HepG2 (cell line): ENCODE data around the gene ELF1. TPM values are rescaled to one million over a fixed set of nuclear protein-coding genes. Genes with fewer than 3 reads are reported as not detected.

ENCODE experiments used
- DMAP1 ChIP-seq: IDR thresholded peaks from 2 replicates; pipeline ENCODE4 v1.6.1; 2016
- DRAP1 ChIP-seq: IDR thresholded peaks from 2 replicates; pipeline ENCODE4 v1.6.1; 2016; ENCODE audit warnings: missing genetic modification reagents, missing compliant biosample characterization
- KDM4B ChIP-seq: sonication (generic); formaldehyde crosslinking; IDR thresholded peaks from 2 replicates; pipeline ENCODE4 v1.4.0; 2020; ENCODE audit warnings: missing genetic modification reagents
- KMT2A ChIP-seq: sonication (generic); formaldehyde crosslinking; IDR thresholded peaks from 2 replicates; pipeline ENCODE4 v1.4.0; 2020; ENCODE audit warnings: missing genetic modification reagents
- MAF1 ChIP-seq: sonication (generic); formaldehyde crosslinking; IDR thresholded peaks from 2 replicates; pipeline ENCODE4 v1.5.0; 2020; ENCODE audit warnings: missing genetic modification reagents, borderline replicate concordance
- MTF2 ChIP-seq: sonication (generic); formaldehyde crosslinking; IDR thresholded peaks from 2 replicates; pipeline ENCODE4 v1.5.0; 2020; ENCODE audit warnings: missing genetic modification reagents, borderline replicate concordance
- NFYC ChIP-seq: IDR thresholded peaks from 2 replicates; pipeline ENCODE4 v1.6.1; 2016; ENCODE audit warnings: missing genetic modification reagents, missing compliant biosample characterization
- RARA ChIP-seq: IDR thresholded peaks from 2 replicates; pipeline ENCODE4 v1.6.1; 2016; ENCODE audit warnings: missing genetic modification reagents, missing compliant biosample characterization
- TCF7L2 ChIP-seq: IDR thresholded peaks from 2 replicates; pipeline ENCODE4 v1.6.1; 2011; ENCODE audit warnings: mild to moderate bottlenecking, low read depth, low read length, moderate library complexity
- THAP8 ChIP-seq: sonication (generic); formaldehyde crosslinking; IDR thresholded peaks from 2 replicates; pipeline ENCODE4 v1.5.1; 2020; ENCODE audit warnings: missing genetic modification reagents, mild to moderate bottlenecking, borderline replicate concordance
- ZNF180 ChIP-seq: sonication (generic); formaldehyde crosslinking; IDR thresholded peaks from 2 replicates; pipeline ENCODE4 v1.4.0; 2020; ENCODE audit warnings: low read depth, missing genetic modification reagents, borderline replicate concordance
- ZNF205 ChIP-seq: IDR thresholded peaks from 2 replicates; pipeline ENCODE4 v1.6.1; 2018; ENCODE audit warnings: missing biosample characterization, missing genetic modification reagents
- ZNF256 ChIP-seq: sonication (generic); formaldehyde crosslinking; conservative IDR thresholded peaks from 2 replicates; pipeline ENCODE4 v1.4.0; 2020; ENCODE audit warnings: missing genetic modification reagents
- ZNF296 ChIP-seq: sonication (generic); formaldehyde crosslinking; conservative IDR thresholded peaks from 2 replicates; pipeline ENCODE4 v1.5.0; 2020; ENCODE audit warnings: mild to moderate bottlenecking, missing genetic modification reagents
- ZNF512B ChIP-seq: sonication (generic); formaldehyde crosslinking; IDR thresholded peaks from 2 replicates; pipeline ENCODE4 v1.5.1; 2020; ENCODE audit warnings: missing genetic modification reagents, mild to moderate bottlenecking, borderline replicate concordance
- ZNF530 ChIP-seq: sonication (generic); formaldehyde crosslinking; IDR thresholded peaks from 2 replicates; pipeline ENCODE4 v1.5.0; 2020; ENCODE audit warnings: low read depth, mild to moderate bottlenecking, missing genetic modification reagents
- ZNF609 ChIP-seq: sonication (generic); formaldehyde crosslinking; IDR thresholded peaks from 2 replicates; pipeline ENCODE4 v1.4.0; 2020; ENCODE audit warnings: mild to moderate bottlenecking, missing genetic modification reagents, borderline replicate concordance
- ZNF639 ChIP-seq: conservative IDR thresholded peaks from 2 replicates; pipeline ENCODE4 v1.6.1; 2018; ENCODE audit warnings: missing genetic modification reagents
- ZNF746 ChIP-seq: sonication (generic); formaldehyde crosslinking; IDR thresholded peaks from 2 replicates; pipeline ENCODE4 v1.8.0; 2022; ENCODE audit warnings: mild to moderate bottlenecking, missing genetic modification reagents
- ZNF883 ChIP-seq: sonication (generic); formaldehyde crosslinking; IDR thresholded peaks from 2 replicates; pipeline ENCODE4 v1.5.1; 2020; ENCODE audit warnings: mild to moderate bottlenecking, missing genetic modification reagents; ENCODE audit errors: not compliant biosample characterization
- ZSCAN22 ChIP-seq: sonication (generic); formaldehyde crosslinking; IDR thresholded peaks from 2 replicates; pipeline ENCODE4 v1.4.0; 2020; ENCODE audit warnings: mild to moderate bottlenecking, missing genetic modification reagents
- polyA plus RNA-seq, 8 experiments: library from polyadenylated mRNA; depleted of rRNA in 3 of 8; stranded (reverse) in 7 of 8; unstranded in 1 of 8; fragments of >200 nt; fragmentation: Illumina TruSeq in 4 of 8; extraction: Trizol in 4 of 8; gene quantifications; 2 replicates each; pipeline versions ENCODE4 v1.2.1 to v1.2.3, GENCODE V29; 2011 to 2016; ENCODE audit warnings: low read depth in 4 of 8, missing spikeins in 1 of 8, mixed read lengths in 1 of 8; ENCODE audit not compliant: insufficient read depth in 1 of 8
- total RNA-seq, 5 experiments: library from RNA; depleted of rRNA; stranded (reverse); fragments of >200 nt; fragmentation: Illumina TruSeq; extraction: Trizol; gene quantifications; 2 replicates each; pipeline ENCODE4 v1.2.3, GENCODE V29; 2016; ENCODE audit warnings: low read depth in 1 of 5

Gene ELF1
- total and polyA plus RNA-seq, 2 of the 13 experiments (the other 11 are each of a cell fraction or from before 2014, with no cell fraction given), result 24.6 to 71.5 TPM

- TF ChIP-seq ZNF180 (CRISPR knock-in tag) (no peak), ZNF256 (CRISPR knock-in tag) (no peak), KMT2A (CRISPR knock-in tag) (peak; percentile 95), ZNF609 (CRISPR knock-in tag) (no peak), RARA (peak; percentile 62), DMAP1 (CRISPR knock-in tag) (peak; percentile 65), NFYC (CRISPR knock-in tag) (no peak; the same call in 1 of the 2 replicates), MTF2 (CRISPR knock-in tag) (peak; percentile 12; the same call in 1 of the 2 replicates), ZNF512B (CRISPR knock-in tag) (no peak), ZNF883 (peak; percentile 75), ZNF205 (no peak; the same call in 1 of the 2 replicates), TCF7L2 (no peak), ZNF530 (no peak), THAP8 (CRISPR knock-in tag) (no peak), ZSCAN22 (no peak), DRAP1 (CRISPR knock-in tag) (peak; percentile 73; the same call in 1 of the 2 replicates), ZNF639 (CRISPR knock-in tag) (no peak), KDM4B (CRISPR knock-in tag) (peak; percentile 18; the same call in 1 of the 2 replicates), ZNF746 (CRISPR knock-in tag) (peak; percentile 67; the same call in 1 of the 2 replicates), MAF1 (CRISPR knock-in tag) (no peak), ZNF296 (CRISPR knock-in tag) (no peak)
These were observed 41.1 kb upstream of the ELF1 start (continued) for GRCh38 chr13:41060082-41060723.
